ENCODE data around the gene CERCAM. TPM values are rescaled to one million over a fixed set of nuclear protein-coding genes. Genes with fewer than 3 reads are reported as not detected.
A peak's percentile ranks its signal among the peaks of the same experiment; 100 is the strongest.
"Not testable (repeated sequence)": the region's sequence is repeated elsewhere in the genome, so short reads cannot be mapped to it uniquely, and the experiment has no call there.

The CERCAM gene
- total RNA-seq, 1 donor from 2014 or later = 105 TPM

DNA sequence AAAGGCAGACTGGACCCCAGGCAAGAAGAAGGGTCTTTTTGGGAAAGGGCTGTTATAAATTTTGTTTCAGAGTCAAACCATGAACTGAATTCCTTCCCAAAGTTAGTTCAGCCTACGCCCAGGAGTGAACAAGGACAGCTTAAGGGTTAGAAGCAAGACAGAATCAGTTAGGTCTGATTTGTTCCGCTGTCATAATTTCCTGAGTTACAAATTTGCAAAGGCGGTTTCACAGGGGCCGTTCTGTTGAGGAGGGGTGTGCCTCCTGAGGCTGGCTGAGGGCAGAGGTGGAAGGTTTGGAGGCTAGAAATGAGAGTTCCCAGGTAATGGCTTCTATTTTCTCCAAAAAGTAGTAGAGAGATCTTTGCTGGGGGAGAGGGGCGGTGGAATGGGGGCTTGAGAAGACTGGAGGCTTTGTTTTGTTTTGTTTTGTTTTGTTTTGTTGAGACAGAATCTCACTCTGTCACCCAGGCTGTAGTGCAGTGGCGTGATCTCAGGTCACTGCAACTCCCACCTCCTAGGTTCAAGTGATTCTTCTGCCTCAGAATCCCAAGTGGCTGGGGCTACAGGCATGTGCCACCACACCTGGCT, 4.1 kb upstream of the CERCAM start:
- DNase-seq (ENCODE audit: low spot score) = no peak

- DNase-seq (ENCODE audit: low spot score) = peak; percentile 71
Observed at GRCh38 chr9:128419061-128419925, 1.4 kb upstream of the CERCAM start.

GRCh38 chr9:128420060-128420650, 502 bp upstream of the CERCAM start:
- DNase-seq (ENCODE audit: low spot score) = peak; percentile 85

GRCh38 chr9:128421482-128421996, 882 bp downstream of the CERCAM start:
- peak; percentile 30 for DNase-seq (ENCODE audit: low spot score)

DNA sequence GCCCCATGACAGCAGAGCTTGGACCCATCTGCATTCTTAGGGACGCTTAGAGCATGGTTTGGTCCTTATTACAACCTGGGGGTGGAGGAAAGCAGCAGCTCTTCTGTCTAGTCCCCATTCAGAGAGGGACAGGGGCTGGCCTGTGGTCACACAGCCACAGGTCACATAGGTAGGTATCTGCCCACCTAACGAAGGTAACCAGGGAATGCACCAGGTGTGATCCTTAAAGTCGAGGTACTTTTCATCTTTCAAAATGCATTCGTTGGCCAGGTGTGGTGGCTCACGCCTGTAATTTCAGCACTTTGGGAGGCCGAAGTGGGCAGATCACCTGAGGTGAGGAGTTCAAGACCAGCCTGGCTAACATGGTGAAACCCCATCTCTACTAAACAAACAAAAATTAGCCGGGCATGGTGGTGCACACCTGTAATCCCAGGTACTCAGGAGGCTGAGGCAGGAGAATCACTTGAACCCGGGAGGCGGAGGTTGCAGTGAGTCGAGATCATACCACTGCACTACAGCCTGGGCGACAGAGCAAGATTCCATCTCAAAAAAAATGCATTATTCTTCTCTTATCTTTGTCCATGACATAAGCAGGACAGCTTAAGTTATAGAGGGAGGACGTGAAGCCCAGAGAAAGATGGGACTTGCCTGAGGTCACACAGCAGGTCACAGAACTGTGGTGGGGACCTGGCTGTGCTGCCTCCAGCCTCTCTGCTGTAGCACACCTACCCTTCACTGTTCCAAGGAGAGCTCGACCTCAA, 1.5 kb downstream of the CERCAM start:
- not testable (repeated sequence) for DNase-seq (ENCODE audit: low spot score)

- no peak for DNase-seq (ENCODE audit: low spot score)
Observed at GRCh38 chr9:128422783-128423150, 2.1 kb downstream of the CERCAM start.

GRCh38 chr9:128423356-128423755, 2.7 kb downstream of the CERCAM start:
- DNase-seq (ENCODE audit: low spot score) = not testable (repeated sequence)

GRCh38 chr9:128424268-128424780, 3.7 kb downstream of the CERCAM start:
- DNase-seq (ENCODE audit: low spot score) = no peak

- DNase-seq (ENCODE audit: low spot score) = no peak
Observed at GRCh38 chr9:128428644-128429512, 8.2 kb downstream of the CERCAM start.

DNA sequence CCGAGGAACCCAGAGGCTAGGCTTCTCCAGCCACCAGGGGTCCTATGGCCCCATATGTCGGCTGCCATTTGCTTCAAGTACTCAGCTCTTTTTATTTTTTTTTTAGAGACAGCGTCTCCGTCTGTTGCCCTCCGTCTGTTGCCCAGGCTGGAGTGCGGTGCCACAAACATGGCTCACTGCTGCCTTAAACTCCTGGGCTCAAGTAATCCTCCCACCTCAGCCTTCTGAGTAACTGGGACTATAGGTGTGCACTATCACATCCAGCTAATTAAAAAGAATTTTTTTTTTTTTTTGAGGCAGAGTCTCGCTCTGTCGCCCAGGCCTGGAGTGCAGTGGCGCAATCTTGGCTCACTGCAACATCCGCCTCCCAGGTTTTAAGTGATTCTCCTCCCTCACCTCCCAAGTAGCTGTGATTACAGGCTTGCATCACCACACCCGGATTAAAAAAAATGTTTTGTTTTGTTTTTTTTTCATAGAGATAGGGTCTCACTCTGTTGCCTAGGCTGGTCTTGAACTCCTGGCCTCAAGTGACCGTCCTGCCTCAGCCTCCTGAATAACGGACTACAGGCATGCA, 8.9 kb downstream of the CERCAM start:
- no peak for DNase-seq (ENCODE audit: low spot score)

DNA sequence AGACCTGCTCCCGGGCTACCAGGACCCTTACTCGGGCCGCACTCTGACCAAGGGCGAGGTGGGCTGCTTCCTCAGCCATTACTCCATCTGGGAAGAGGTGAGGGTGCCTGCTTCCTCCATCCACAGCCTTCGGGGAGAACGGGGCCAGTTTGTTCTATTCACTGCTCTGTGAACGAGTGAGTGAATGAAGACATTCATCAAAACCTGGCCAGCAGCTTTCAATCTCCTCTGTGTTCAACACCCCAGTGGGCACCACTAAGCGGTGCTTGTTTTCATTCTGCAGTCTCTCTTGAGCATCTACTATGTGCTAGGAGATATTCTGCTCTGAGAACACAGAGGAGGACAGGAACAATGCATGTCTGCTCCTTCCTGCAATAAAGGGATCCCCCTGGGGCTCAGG, 10.6 kb downstream of the CERCAM start:
- no peak for DNase-seq (ENCODE audit: low spot score)

GRCh38 chr9:128434340-128434739, 13.7 kb downstream of the CERCAM start:
- no peak for DNase-seq (ENCODE audit: low spot score)

GRCh38 chr9:128435611-128436010, 15.0 kb downstream of the CERCAM start:
- DNase-seq (ENCODE audit: low spot score) = no peak

DNA sequence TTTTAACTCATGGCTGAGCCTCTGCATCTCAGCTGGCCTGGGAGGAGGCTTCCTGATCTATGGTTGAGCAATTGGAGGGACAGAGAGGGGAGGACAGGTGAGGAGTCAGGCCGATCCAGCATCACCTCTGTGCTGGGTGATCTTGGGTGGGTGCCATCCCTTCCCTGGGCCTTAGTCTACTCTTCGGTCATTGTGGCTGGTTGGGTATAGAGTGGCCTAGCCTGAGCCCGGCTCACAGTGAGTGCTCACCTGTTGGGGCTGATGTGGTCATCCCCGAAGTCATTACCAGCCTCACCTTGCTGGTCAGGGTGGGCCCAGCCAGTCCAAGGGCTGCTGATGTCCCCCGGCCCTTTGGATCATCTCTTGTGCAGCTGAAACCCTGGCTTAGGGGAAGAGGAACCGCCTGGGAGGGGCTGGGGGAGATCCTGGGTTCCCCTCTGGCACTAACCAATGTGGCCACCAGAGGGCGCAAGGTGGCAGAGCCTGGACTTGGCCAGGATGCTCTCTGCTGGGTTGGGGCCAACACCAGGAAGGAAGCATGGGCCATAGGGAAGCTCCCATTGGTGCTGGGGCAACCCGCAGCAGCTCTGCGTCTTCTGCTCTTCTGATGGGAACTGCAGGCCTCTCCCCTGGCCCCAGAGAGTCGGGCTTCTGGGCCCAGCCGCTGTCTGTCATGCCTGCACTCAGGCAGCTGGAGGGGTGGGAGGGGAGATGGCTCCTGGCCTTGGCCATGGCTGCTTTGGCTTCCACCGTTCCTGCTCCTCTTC, 17.9 kb downstream of the CERCAM start:
- peak; percentile 81 for DNase-seq (ENCODE audit: low spot score)

GRCh38 chr9:128439273-128439672, 18.6 kb downstream of the CERCAM start:
- no peak for DNase-seq (ENCODE audit: low spot score)

DNA sequence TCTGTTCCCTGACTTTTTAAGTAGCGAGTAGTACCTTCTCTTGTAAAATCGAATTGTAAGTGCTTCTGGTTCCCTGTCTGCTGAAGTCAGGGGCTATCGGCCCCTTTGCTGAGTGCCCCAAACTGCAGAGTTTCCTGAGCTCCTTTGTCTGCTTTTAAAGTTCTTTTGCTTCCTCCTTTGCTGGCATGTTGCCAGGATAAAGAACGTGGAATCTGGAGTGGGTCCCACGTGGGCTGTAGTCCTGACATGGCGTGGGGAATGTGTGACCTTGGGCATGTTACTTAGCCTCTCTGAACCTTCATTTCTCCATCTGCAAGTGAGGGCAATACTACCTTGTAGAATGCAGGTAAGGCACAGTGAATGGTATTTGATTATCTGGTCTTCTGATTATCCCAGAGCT, 21.5 kb downstream of the CERCAM start:
- no peak for DNase-seq (ENCODE audit: low spot score)

DNA sequence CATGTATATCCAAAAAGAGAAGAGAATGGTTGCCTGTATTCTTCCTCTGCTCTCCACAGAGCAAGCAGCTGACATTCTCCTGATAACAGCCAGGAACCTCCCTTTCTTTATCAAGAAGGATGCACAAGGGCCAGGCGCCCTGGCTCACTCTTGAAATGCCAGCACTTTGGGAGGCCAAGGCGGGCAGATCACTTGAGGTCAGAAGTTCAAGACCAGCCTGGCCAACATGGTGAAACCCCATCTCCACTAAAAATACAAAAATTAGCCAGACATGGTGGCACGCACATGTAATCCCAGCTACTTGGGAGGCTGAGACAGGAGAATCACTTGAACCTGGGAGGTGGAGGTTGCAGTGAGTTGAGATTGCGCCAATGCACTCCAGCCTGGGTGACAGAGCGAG, 25.8 kb downstream of the CERCAM start:
- not testable (repeated sequence) for DNase-seq (ENCODE audit: low spot score)

- no peak for DNase-seq (ENCODE audit: low spot score)
Observed at GRCh38 chr9:128448746-128449145, 28.1 kb downstream of the CERCAM start.

GRCh38 chr9:128454991-128455390, 34.3 kb downstream of the CERCAM start:
- no peak for DNase-seq (ENCODE audit: low spot score)

Data from umbilical cord (tissue), 2 donors.